ENCODE results near the gene CSNK1A1L.

Gene CSNK1A1L

DNA sequence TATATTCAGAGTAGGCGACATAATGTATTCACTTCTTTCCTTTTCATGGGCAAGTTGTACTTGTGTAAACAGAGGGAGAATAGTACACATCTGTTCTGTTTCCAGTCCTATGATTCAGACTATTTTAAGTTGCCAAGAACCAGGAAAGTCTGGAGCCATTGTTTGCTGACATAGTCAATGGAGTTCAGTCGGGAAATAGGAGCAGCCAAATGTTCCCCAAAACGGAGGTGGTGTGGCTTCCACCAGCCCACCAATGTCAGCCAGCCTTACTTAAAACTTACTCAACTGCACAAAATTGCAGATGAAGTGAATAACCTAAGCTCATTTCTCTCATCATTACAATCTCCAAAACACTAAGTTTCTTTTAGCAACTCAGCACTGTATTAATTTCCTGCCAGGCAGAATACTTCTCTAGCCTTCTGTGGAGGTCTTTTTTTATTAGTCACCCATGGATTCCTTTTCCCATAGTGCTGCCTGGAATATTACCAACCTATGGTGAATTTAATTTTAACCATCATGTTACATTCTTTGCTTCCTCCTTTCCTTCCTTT lies 22.3 kb upstream of the CSNK1A1L start:
- no peaks in the 10 kb centered on the region for H3K36me3 ChIP-seq (ENCODE audit: insufficient read depth)
- H3K27me3 ChIP-seq (ENCODE audit: insufficient read depth, low read depth): no peaks in the 10 kb centered on the region
- H3K27ac ChIP-seq: no peak overlapping the region
- no peak overlapping the region for H2AFZ ChIP-seq (ENCODE audit: low read depth)
- H3K79me2 ChIP-seq (ENCODE audit: insufficient read depth, low read depth): no peaks in the 10 kb centered on the region
- no peaks in the 10 kb centered on the region for H4K20me1 ChIP-seq (ENCODE audit: insufficient read depth)
- TF ChIP-seq, protein P1, sequence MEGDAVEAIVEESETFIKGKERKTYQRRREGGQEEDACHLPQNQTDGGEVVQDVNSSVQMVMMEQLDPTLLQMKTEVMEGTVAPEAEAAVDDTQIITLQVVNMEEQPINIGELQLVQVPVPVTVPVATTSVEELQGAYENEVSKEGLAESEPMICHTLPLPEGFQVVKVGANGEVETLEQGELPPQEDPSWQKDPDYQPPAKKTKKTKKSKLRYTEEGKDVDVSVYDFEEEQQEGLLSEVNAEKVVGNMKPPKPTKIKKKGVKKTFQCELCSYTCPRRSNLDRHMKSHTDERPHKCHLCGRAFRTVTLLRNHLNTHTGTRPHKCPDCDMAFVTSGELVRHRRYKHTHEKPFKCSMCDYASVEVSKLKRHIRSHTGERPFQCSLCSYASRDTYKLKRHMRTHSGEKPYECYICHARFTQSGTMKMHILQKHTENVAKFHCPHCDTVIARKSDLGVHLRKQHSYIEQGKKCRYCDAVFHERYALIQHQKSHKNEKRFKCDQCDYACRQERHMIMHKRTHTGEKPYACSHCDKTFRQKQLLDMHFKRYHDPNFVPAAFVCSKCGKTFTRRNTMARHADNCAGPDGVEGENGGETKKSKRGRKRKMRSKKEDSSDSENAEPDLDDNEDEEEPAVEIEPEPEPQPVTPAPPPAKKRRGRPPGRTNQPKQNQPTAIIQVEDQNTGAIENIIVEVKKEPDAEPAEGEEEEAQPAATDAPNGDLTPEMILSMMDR (conservative IDR thresholded peaks at IDR 0.05; ENCODE audit: low read depth, low read length): no peak
- no peak overlapping the region for H3K4me2 ChIP-seq
- H3K4me3 ChIP-seq (IDR thresholded peaks at IDR 0.05; ENCODE audit: insufficient read depth, low read depth, low read length): no peak overlapping the region
- no peak overlapping the region for H3K9ac ChIP-seq
- no peaks in the 10 kb centered on the region for H3K4me1 ChIP-seq (ENCODE audit: low read depth, poor library complexity, severe bottlenecking)

DNA sequence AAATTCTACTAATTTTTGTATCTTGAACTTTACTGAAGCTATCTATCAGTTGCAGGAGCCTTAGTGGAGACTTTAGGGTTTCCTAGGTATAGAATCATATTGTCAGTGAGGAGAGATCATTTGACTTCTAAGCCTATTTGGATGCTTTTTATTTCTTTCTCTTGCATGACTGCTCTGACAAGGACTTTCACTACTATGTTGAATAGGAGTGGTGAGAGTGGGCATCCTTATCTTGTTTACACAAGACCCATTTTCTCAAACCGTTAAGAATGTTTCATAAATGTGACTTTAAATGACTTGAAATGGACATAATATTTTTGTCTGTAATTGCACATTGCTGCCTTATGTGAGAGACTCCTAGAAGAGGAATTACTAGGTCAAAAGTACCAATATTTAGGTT lies 17.9 kb upstream of the CSNK1A1L start:
- Histone ChIP-seq H3K27ac (no peak overlapping the region), H3K27me3 (ENCODE audit: insufficient read depth, low read depth) (no peaks in the 10 kb centered on the region), H3K36me3 (ENCODE audit: insufficient read depth) (no peaks in the 10 kb centered on the region), H4K20me1 (ENCODE audit: insufficient read depth) (no peaks in the 10 kb centered on the region), H3K4me3 (IDR thresholded peaks at IDR 0.05; ENCODE audit: insufficient read depth, low read depth, low read length) (no peak overlapping the region), H3K4me2 (no peak overlapping the region), H2AFZ (ENCODE audit: low read depth) (no peak overlapping the region), H3K79me2 (ENCODE audit: insufficient read depth, low read depth) (no peaks in the 10 kb centered on the region), H3K4me1 (ENCODE audit: low read depth, poor library complexity, severe bottlenecking) (no peaks in the 10 kb centered on the region), H3K9ac (no peak overlapping the region)
- TF ChIP-seq, protein P1 (conservative IDR thresholded peaks at IDR 0.05; ENCODE audit: low read depth, low read length): no peak

DNA sequence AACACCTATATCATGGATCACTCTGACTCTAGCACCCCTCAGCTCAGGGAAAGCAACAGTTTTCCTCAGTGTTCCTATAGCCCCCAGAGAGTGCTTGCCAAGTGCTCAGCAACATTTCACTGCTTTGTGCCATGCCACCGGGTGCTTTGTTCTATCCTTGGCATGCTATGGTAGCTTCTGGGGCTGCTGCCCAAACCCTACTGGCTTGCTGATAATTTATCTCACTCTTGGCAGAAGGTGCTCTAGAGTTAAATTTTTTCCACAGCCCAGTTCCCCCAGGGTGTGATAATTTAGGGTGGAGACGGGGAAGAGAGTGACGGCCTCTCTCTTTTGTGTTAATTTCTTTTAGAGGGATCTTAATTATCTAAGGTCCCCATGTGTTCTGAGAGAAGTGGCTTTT lies 12.6 kb upstream of the CSNK1A1L start:
- H3K36me3 ChIP-seq (ENCODE audit: insufficient read depth): no peaks in the 10 kb centered on the region
- H3K27me3 ChIP-seq (ENCODE audit: insufficient read depth, low read depth): no peaks in the 10 kb centered on the region
- no peaks in the 10 kb centered on the region for H3K79me2 ChIP-seq (ENCODE audit: insufficient read depth, low read depth)
- H3K4me1 ChIP-seq (ENCODE audit: low read depth, poor library complexity, severe bottlenecking): no peaks in the 10 kb centered on the region
- H3K4me3 ChIP-seq (IDR thresholded peaks at IDR 0.05; ENCODE audit: insufficient read depth, low read depth, low read length): no peak overlapping the region
- H3K27ac ChIP-seq: no peak overlapping the region
- H4K20me1 ChIP-seq (ENCODE audit: insufficient read depth): no peaks in the 10 kb centered on the region
- no peak overlapping the region for H3K9ac ChIP-seq
- no peak overlapping the region for H3K4me2 ChIP-seq
- H2AFZ ChIP-seq (ENCODE audit: low read depth): no peak overlapping the region
- TF ChIP-seq, protein P1 (conservative IDR thresholded peaks at IDR 0.05; ENCODE audit: low read depth, low read length): no peak

DNA sequence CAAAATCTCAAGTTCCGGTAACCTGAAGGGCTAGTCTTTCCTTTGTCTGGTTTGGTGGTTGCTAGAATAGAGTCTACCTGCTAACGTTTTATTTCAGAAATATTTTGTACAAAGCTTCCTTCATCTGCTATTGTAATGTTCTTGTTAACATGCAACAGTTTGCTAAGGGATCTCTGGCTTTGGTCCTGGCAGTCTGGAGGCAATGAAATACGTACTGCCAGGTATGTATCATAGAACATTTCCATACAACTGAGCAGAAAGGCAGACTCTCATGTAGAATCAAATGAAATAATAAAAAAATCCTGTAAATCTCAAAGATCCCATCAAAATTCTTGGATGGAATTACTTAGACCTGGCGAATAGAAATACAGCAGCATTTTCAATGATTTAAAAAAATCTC lies 8.8 kb upstream of the CSNK1A1L start:
- no peak overlapping the region for H3K27ac ChIP-seq
- no peaks in the 10 kb centered on the region for H4K20me1 ChIP-seq (ENCODE audit: insufficient read depth)
- H2AFZ ChIP-seq (ENCODE audit: low read depth): no peak overlapping the region
- H3K36me3 ChIP-seq (ENCODE audit: insufficient read depth): no peaks in the 10 kb centered on the region
- TF ChIP-seq, protein P1 (conservative IDR thresholded peaks at IDR 0.05; ENCODE audit: low read depth, low read length): no peak
- no peak overlapping the region for H3K9ac ChIP-seq
- no peaks in the 10 kb centered on the region for H3K79me2 ChIP-seq (ENCODE audit: insufficient read depth, low read depth)
- H3K4me3 ChIP-seq (IDR thresholded peaks at IDR 0.05; ENCODE audit: insufficient read depth, low read depth, low read length): no peak overlapping the region
- H3K27me3 ChIP-seq (ENCODE audit: insufficient read depth, low read depth): no peaks in the 10 kb centered on the region
- H3K4me1 ChIP-seq (ENCODE audit: low read depth, poor library complexity, severe bottlenecking): no peaks in the 10 kb centered on the region
- H3K4me2 ChIP-seq: no peak overlapping the region

All from KMS-11 (cell line).